CD4-positive, alpha-beta T cell (primary cell): ENCODE measurements around the gene KBTBD2. TPM values are rescaled to one million over a fixed set of nuclear protein-coding genes. Genes with fewer than 3 reads are reported as not detected.

Experiments used
- ATAC-seq: fragments of 200-7000 bp; cut with Tn5 transposase; one replicate; pipeline ENCODE4 v1.10.0; 2022; ENCODE audit warnings: mild to moderate bottlenecking; ENCODE audit not compliant: poor library complexity
- CTCF ChIA-PET: fragments of 350-600 bp; sonication (Branson Sonifier 250); formaldehyde crosslinking; loops from one replicate; lab custom pipeline; 2021; ENCODE audit warnings: antibody characterized with exemption, inconsistent platforms; lab: Charles Lee
- POLR2A ChIA-PET: fragments of 350-600 bp; sonication (Branson Sonifier 250); formaldehyde crosslinking; loops from one replicate; lab custom pipeline; 2021; ENCODE audit warnings: antibody characterized with exemption, inconsistent platforms; lab: Charles Lee
- DNase-seq, 14 experiments: peaks; one replicate each; pipeline ENCODE4 v3.0.0-alpha.2; 2013 to 2020; ENCODE audit warnings: mixed read lengths in 2 of 14
- H3K27ac ChIP-seq, 2 donors: one replicate each; pipeline versions ENCODE4 v1.5.1 to v1.7.0; 2013; ENCODE audit warnings: low read length in 2 of 2, low read depth in 1 of 2, mild to moderate bottlenecking in 1 of 2
- H3K27me3 ChIP-seq, 2 experiments: 1 replicate in 1 of 2; 2 replicates in 1 of 2; pipeline versions ENCODE4 v1.6.1 to v1.7.0; 2013; ENCODE audit warnings: low read length in 2 of 2, control low read depth in 1 of 2, mild to moderate bottlenecking in 1 of 2, moderate library complexity in 1 of 2; ENCODE audit not compliant: insufficient read depth in 2 of 2, control insufficient read depth in 1 of 2
- H3K36me3 ChIP-seq: one replicate; pipeline ENCODE4 v1.6.1; 2013; ENCODE audit warnings: low read length, control low read depth; ENCODE audit not compliant: insufficient read depth
- H3K4me1 ChIP-seq: one replicate; pipeline ENCODE4 v1.6.1; 2013; ENCODE audit warnings: low read length, control low read depth; ENCODE audit not compliant: insufficient read depth
- H3K4me3 ChIP-seq: one replicate; pipeline ENCODE4 v1.5.1; 2013; ENCODE audit warnings: mild to moderate bottlenecking, low read length, moderate library complexity
- H3K9me3 ChIP-seq, 2 experiments: 1 replicate in 1 of 2; 2 replicates in 1 of 2; pipeline versions ENCODE4 v1.6.1 to v1.7.0; 2013; ENCODE audit warnings: low read length in 2 of 2, mild to moderate bottlenecking in 2 of 2, control low read depth in 1 of 2, moderate library complexity in 1 of 2; ENCODE audit not compliant: control insufficient read depth in 1 of 2, insufficient read depth in 1 of 2
- H3K27ac Mint-ChIP-seq: one replicate; pipeline ENCODE4 v1.8.0; 2020; ENCODE audit warnings: mixed read lengths
- H3K27me3 Mint-ChIP-seq: one replicate; pipeline ENCODE4 v1.8.0; 2021; ENCODE audit warnings: mixed read lengths
- H3K36me3 Mint-ChIP-seq: one replicate; pipeline ENCODE4 v1.8.0; 2021; ENCODE audit warnings: low read depth, mixed read lengths
- H3K4me1 Mint-ChIP-seq: one replicate; pipeline ENCODE4 v1.8.0; 2021; ENCODE audit warnings: low read depth, mixed read lengths
- H3K4me3 Mint-ChIP-seq: one replicate; pipeline ENCODE4 v1.8.0; 2020; ENCODE audit warnings: mild to moderate bottlenecking, mixed read lengths
- H3K9me3 Mint-ChIP-seq: one replicate; pipeline ENCODE4 v1.8.0; 2020; ENCODE audit warnings: mixed read lengths
- CTCF ChIP-seq: fragments of 200-600 bp; IDR thresholded peaks from one replicate; pipeline ENCODE4 v1.8.0; 2022; ENCODE audit warnings: antibody characterized with exemption, mild to moderate bottlenecking
- intact Hi-C, 2 experiments: fragments of 100-400 bp; cut with DNase I in 1 of 2; cut with micrococcal nuclease in 1 of 2; formaldehyde crosslinking; loops; one replicate each; pipeline versions ENCODE4 v1.15.1 to v1.9.0; 2023 to 2025; cut with DNase I, micrococcal nuclease
- total RNA-seq, 174 experiments: library from RNA in 2 of 174; stranded (reverse) in 2 of 174; gene quantifications; one replicate each; pipeline ENCODE4 v1.2.3 and lab custom pipeline; 2021 to 2026

KBTBD2 gene
- total RNA-seq, 2 experiments from 2014 or later = 92.3 to 93.9 TPM

- Histone ChIP-seq H3K4me3 (no peak overlapping the region), H3K27ac (no peak overlapping the region), H3K9me3 (no peaks in the 10 kb centered on the region), H3K4me1 (no peaks in the 10 kb centered on the region), H3K27me3 (no peaks in the 10 kb centered on the region), H3K36me3 (peaks cover 73% of the 10 kb centered on the region)
- DNase-seq = no peak
- CTCF ChIA-PET = no interaction called here
- no peaks in the 10 kb centered on the region for H3K27me3 Mint-ChIP-seq
- no peak overlapping the region for H3K27ac Mint-ChIP-seq
- no peaks in the 10 kb centered on the region for H3K9me3 Mint-ChIP-seq
- H3K4me1 Mint-ChIP-seq = peaks cover 39% of the 10 kb centered on the region
- no peak overlapping the region for H3K4me3 Mint-ChIP-seq
- no peak for ATAC-seq
- intact Hi-C loops = no loop called here
- no peak for TF ChIP-seq CTCF
- POLR2A ChIA-PET = interaction anchor here (1.0 kb wide), 1 partner anchor 18 kb away, joined by 4 read pairs; no protein-coding TSS in a partner anchor
- peaks cover 86% of the 10 kb centered on the region for H3K36me3 Mint-ChIP-seq
These were observed 19.1 kb downstream of the KBTBD2 start for GRCh38 chr7:32872421-32872820.

GRCh38 chr7:32871624-32872371 lies 19.8 kb downstream of the KBTBD2 start:
- DNase-seq (no peak), ATAC-seq (no peak)
- H3K27ac Mint-ChIP-seq = no peak overlapping the region
- peaks cover 35% of the 10 kb centered on the region for H3K4me1 Mint-ChIP-seq
- H3K27me3 ChIP-seq = no peaks in the 10 kb centered on the region
- intact Hi-C loops = no loop called here
- POLR2A ChIA-PET = interaction anchor here (1.0 to 1.4 kb wide), 2 partner anchors 19 to 21 kb away, joined by 4 to 5 read pairs; no protein-coding TSS in a partner anchor
- H3K9me3 ChIP-seq = no peaks in the 10 kb centered on the region
- no peaks in the 10 kb centered on the region for H3K9me3 Mint-ChIP-seq
- no peaks in the 10 kb centered on the region for H3K4me1 ChIP-seq
- TF ChIP-seq CTCF = no peak
- CTCF ChIA-PET = no interaction called here
- no peak overlapping the region for H3K4me3 ChIP-seq
- H3K27me3 Mint-ChIP-seq = no peaks in the 10 kb centered on the region
- H3K36me3 Mint-ChIP-seq = peaks cover 87% of the 10 kb centered on the region
- no peak overlapping the region for H3K27ac ChIP-seq
- no peak overlapping the region for H3K4me3 Mint-ChIP-seq
- H3K36me3 ChIP-seq = peaks cover 73% of the 10 kb centered on the region

GRCh38 chr7:32870298-32870697 lies 21.3 kb downstream of the KBTBD2 start:
- DNase-seq (no peak), ATAC-seq (no peak)
- H3K9me3 ChIP-seq = peaks cover 3 to 4% of the 10 kb centered on the region in 2 experiments
- H3K36me3 Mint-ChIP-seq = peaks cover 94% of the 10 kb centered on the region
- intact Hi-C loops = no loop called here
- H3K4me3 ChIP-seq = no peak overlapping the region
- no peaks in the 10 kb centered on the region for H3K27me3 Mint-ChIP-seq
- H3K27me3 ChIP-seq = no peaks in the 10 kb centered on the region
- H3K27ac Mint-ChIP-seq = no peak overlapping the region
- no peaks in the 10 kb centered on the region for H3K4me1 ChIP-seq
- no peak overlapping the region for H3K27ac ChIP-seq
- H3K9me3 Mint-ChIP-seq = peaks cover 7% of the 10 kb centered on the region
- peaks cover 72% of the 10 kb centered on the region for H3K36me3 ChIP-seq
- POLR2A ChIA-PET = interaction anchor here (0.6 to 1.2 kb wide), 2 partner anchors 17 to 72 kb away, joined by 3 read pairs; no protein-coding TSS in a partner anchor
- H3K4me1 Mint-ChIP-seq = peaks cover 23% of the 10 kb centered on the region
- TF ChIP-seq CTCF = no peak
- CTCF ChIA-PET = interaction anchor here (1.0 kb wide), 1 partner anchor 24 kb away, joined by 4 read pairs; no protein-coding TSS in a partner anchor
- H3K4me3 Mint-ChIP-seq = no peak overlapping the region
